ENCODE data around the gene FBXL2.

Gene FBXL2

GRCh38 chr3:33277193-33277882 lies at the start of gene FBXL2:
Gene FBXL2 (plus strand): TSS chr3:33277442. CDS start chr3:33277513, 71 bp downstream.
- DNase-seq (ENCODE audit: low read depth, low spot score) = peak; percentile 94

- DNase-seq (ENCODE audit: low read depth, low spot score) = no peak
Measured at GRCh38 chr3:33229066-33229465, 48.2 kb upstream of the FBXL2 start.

GRCh38 chr3:33229947-33230346 lies 47.3 kb upstream of the FBXL2 start:
- DNase-seq (ENCODE audit: low read depth, low spot score) = no peak

- no peak for DNase-seq (ENCODE audit: low read depth, low spot score)
Measured at GRCh38 chr3:33231756-33232465, 45.3 kb upstream of the FBXL2 start.

GRCh38 chr3:33233884-33234283 lies 43.4 kb upstream of the FBXL2 start:
- DNase-seq (ENCODE audit: low read depth, low spot score) = no peak

- DNase-seq (ENCODE audit: low read depth, low spot score) = peak; percentile 20
Measured at GRCh38 chr3:33236005-33236404, 41.2 kb upstream of the FBXL2 start.

- no peak for DNase-seq (ENCODE audit: low read depth, low spot score)
Measured at GRCh38 chr3:33237439-33237838, 39.8 kb upstream of the FBXL2 start.

- DNase-seq (ENCODE audit: low read depth, low spot score) = no peak
Measured at GRCh38 chr3:33238923-33239322, 38.3 kb upstream of the FBXL2 start.

- no peak for DNase-seq (ENCODE audit: low read depth, low spot score)
Measured at GRCh38 chr3:33240261-33240660, 37.0 kb upstream of the FBXL2 start.

- DNase-seq (ENCODE audit: low read depth, low spot score) = no peak
Measured at GRCh38 chr3:33246786-33247185, 30.5 kb upstream of the FBXL2 start.

GRCh38 chr3:33250712-33251111 lies 26.5 kb upstream of the FBXL2 start:
- DNase-seq (ENCODE audit: low read depth, low spot score) = peak; percentile 41

- DNase-seq (ENCODE audit: low read depth, low spot score) = no peak
Measured at GRCh38 chr3:33256249-33256648, 21.0 kb upstream of the FBXL2 start.

GRCh38 chr3:33260104-33260503 lies 17.1 kb upstream of the FBXL2 start:
- no peak for DNase-seq (ENCODE audit: low read depth, low spot score)

- no peak for DNase-seq (ENCODE audit: low read depth, low spot score)
Measured at GRCh38 chr3:33269385-33269784, 7.9 kb upstream of the FBXL2 start.

- DNase-seq (ENCODE audit: low read depth, low spot score) = no peak
Measured at GRCh38 chr3:33271324-33271723, 5.9 kb upstream of the FBXL2 start.

- DNase-seq (ENCODE audit: low read depth, low spot score) = no peak
Measured at GRCh38 chr3:33273628-33274027, 3.6 kb upstream of the FBXL2 start.

- peak; percentile 44 for DNase-seq (ENCODE audit: low read depth, low spot score)
Measured at GRCh38 chr3:33278163-33278562, 921 bp downstream of the FBXL2 start.

GRCh38 chr3:33287672-33288282 lies 10.5 kb downstream of the FBXL2 start:
- no peak for DNase-seq (ENCODE audit: low read depth, low spot score)

GRCh38 chr3:33299395-33300081 lies 22.3 kb downstream of the FBXL2 start:
- DNase-seq (ENCODE audit: low read depth, low spot score) = peak; percentile 77

- DNase-seq (ENCODE audit: low read depth, low spot score) = peak; percentile 46
Measured at GRCh38 chr3:33312361-33312760, 35.1 kb downstream of the FBXL2 start.

- peak; percentile 53 for DNase-seq (ENCODE audit: low read depth, low spot score)
Measured at GRCh38 chr3:33313331-33313730, 36.1 kb downstream of the FBXL2 start.

GRCh38 chr3:33314993-33315392 lies 37.8 kb downstream of the FBXL2 start:
- DNase-seq (ENCODE audit: low read depth, low spot score) = no peak
